Neural cell (in vitro differentiated cells): ENCODE results near the gene BTBD7.

Experiments
- CTCF ChIP-seq: fragments of 450-650 bp; IDR thresholded peaks from 2 replicates; pipeline ENCODE4 v1.5.1; 2014; ENCODE audit warnings: antibody characterized with exemption, mild to moderate bottlenecking, moderate library complexity; ENCODE audit not compliant: poor library complexity, severe bottlenecking
- EP300 ChIP-seq: fragments of 450-650 bp; conservative IDR thresholded peaks from 2 replicates; pipeline ENCODE4 v1.6.1; 2014; ENCODE audit warnings: antibody characterized with exemption, mild to moderate bottlenecking, moderate library complexity; ENCODE audit not compliant: poor library complexity, severe bottlenecking
- EZH2 ChIP-seq: fragments of 200-600, 300-800 bp; shearing (Covaris generic), sonication (generic); IDR thresholded peaks from 2 replicates; pipeline ENCODE4 v1.6.1; 2014; ENCODE audit warnings: antibody characterized with exemption, low read length, borderline replicate concordance, mild to moderate bottlenecking; ENCODE audit not compliant: insufficient read depth, poor library complexity, severe bottlenecking
- RAD21 ChIP-seq: fragments of 450-650 bp; conservative IDR thresholded peaks from 2 replicates; pipeline ENCODE4 v1.6.1; 2014; ENCODE audit warnings: antibody characterized with exemption, mild to moderate bottlenecking, moderate library complexity
- TAF1 ChIP-seq: IDR thresholded peaks from 2 replicates; pipeline ENCODE4 v1.6.1; 2012; ENCODE audit warnings: low read depth

GRCh38 chr14:93239869-93240677 lies 92.8 kb downstream of the BTBD7 start:
- TF ChIP-seq CTCF (no peak), RAD21 (no peak), EP300 (no peak), TAF1 (no peak), EZH2 (no peak)
